DMS114 treated with DMSO at 0.1 percent for 48 hours (cell line): ENCODE data around the gene RHBDD2.
"Not testable (repeated sequence)": the region's sequence is repeated elsewhere in the genome, so short reads cannot be mapped to it uniquely, and the experiment has no call there.

Experiments used
- DNase-seq: peaks from one replicate; lab custom pipeline; 2025; ENCODE audit not compliant: unreplicated experiment; lab: John Stamatoyannopoulos, UW

RHBDD2 gene

GRCh38 chr7:75866114-75866488, 12.7 kb upstream of the RHBDD2 start:
- no peak for DNase-seq

- peak; percentile 40 for DNase-seq
Measured at GRCh38 chr7:75866489-75867389, 12.1 kb upstream of the RHBDD2 start.

GRCh38 chr7:75867390-75867717, 11.5 kb upstream of the RHBDD2 start:
- no peak for DNase-seq

GRCh38 chr7:75868153-75868552, 10.7 kb upstream of the RHBDD2 start:
- DNase-seq, result no peak

- no peak for DNase-seq
Measured at GRCh38 chr7:75869776-75870379, 9.0 kb upstream of the RHBDD2 start.

- DNase-seq, result no peak
Measured at GRCh38 chr7:75870557-75871161, 8.2 kb upstream of the RHBDD2 start.

- no peak for DNase-seq
Measured at GRCh38 chr7:75872073-75872782, 6.6 kb upstream of the RHBDD2 start.

- not testable (repeated sequence) for DNase-seq
Measured at GRCh38 chr7:75874180-75874579, 4.7 kb upstream of the RHBDD2 start.

GRCh38 chr7:75875113-75876080, 3.4 kb upstream of the RHBDD2 start:
- no peak for DNase-seq

GRCh38 chr7:75876126-75876881, 2.5 kb upstream of the RHBDD2 start:
- no peak for DNase-seq

- DNase-seq, result no peak
Measured at GRCh38 chr7:75878312-75878768, 494 bp upstream of the RHBDD2 start.

- no peak for DNase-seq
Measured at GRCh38 chr7:75879771-75880184, 944 bp downstream of the RHBDD2 start.

GRCh38 chr7:75880242-75880641, 1.4 kb downstream of the RHBDD2 start:
- DNase-seq, result no peak

GRCh38 chr7:75881436-75882095, 2.7 kb downstream of the RHBDD2 start:
- DNase-seq, result no peak

GRCh38 chr7:75883265-75883824, 4.5 kb downstream of the RHBDD2 start:
- not testable (repeated sequence) for DNase-seq

- DNase-seq, result no peak
Measured at GRCh38 chr7:75884476-75884875, 5.6 kb downstream of the RHBDD2 start.

GRCh38 chr7:75885036-75885435, 6.2 kb downstream of the RHBDD2 start:
- DNase-seq, result no peak

- no peak for DNase-seq
Measured at GRCh38 chr7:75887669-75888369, 9.0 kb downstream of the RHBDD2 start.
